Tibial nerve (tissue), 4 donors: ENCODE results near the gene FBXO38.

Source experiments
- EP300 ChIP-seq, 2 donors: sonication (generic); formaldehyde crosslinking; IDR thresholded peaks; one replicate each; pipeline ENCODE4 v1.6.1; 2017; ENCODE audit warnings: antibody characterized with exemption in 2 of 2, mild to moderate bottlenecking in 1 of 2
- TF ChIP-seq, protein P1 (sequence below), 5 experiments: fragments of 200-600 bp in 3 of 5; fragments of 450-650 bp in 2 of 5; sonication (generic) in 3 of 5; IDR thresholded peaks; one replicate each; pipeline ENCODE4 v1.5.1; 2016 to 2019; ENCODE audit warnings: antibody characterized with exemption in 5 of 5, mild to moderate bottlenecking in 3 of 5, moderate library complexity in 2 of 5

GRCh38 chr5:148347706-148348105 lies 36.1 kb upstream of the FBXO38 start:
- TF ChIP-seq, protein P1, sequence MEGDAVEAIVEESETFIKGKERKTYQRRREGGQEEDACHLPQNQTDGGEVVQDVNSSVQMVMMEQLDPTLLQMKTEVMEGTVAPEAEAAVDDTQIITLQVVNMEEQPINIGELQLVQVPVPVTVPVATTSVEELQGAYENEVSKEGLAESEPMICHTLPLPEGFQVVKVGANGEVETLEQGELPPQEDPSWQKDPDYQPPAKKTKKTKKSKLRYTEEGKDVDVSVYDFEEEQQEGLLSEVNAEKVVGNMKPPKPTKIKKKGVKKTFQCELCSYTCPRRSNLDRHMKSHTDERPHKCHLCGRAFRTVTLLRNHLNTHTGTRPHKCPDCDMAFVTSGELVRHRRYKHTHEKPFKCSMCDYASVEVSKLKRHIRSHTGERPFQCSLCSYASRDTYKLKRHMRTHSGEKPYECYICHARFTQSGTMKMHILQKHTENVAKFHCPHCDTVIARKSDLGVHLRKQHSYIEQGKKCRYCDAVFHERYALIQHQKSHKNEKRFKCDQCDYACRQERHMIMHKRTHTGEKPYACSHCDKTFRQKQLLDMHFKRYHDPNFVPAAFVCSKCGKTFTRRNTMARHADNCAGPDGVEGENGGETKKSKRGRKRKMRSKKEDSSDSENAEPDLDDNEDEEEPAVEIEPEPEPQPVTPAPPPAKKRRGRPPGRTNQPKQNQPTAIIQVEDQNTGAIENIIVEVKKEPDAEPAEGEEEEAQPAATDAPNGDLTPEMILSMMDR (IDR thresholded peaks at IDR 0.05), result no peak
- TF ChIP-seq EP300 (IDR thresholded peaks at IDR 0.05), result no peak
